D721Med (cell line): ENCODE data around the gene KLHL36.

Source experiments
- DNase-seq: peaks from one replicate; pipeline ENCODE4 v3.0.0; 2011; ENCODE audit warnings: low spot score; ENCODE audit not compliant: insufficient read length
- FAIRE-seq: peaks from 2 replicates; lab custom pipeline; 2011; peaks lifted over from hg19 to GRCh38; lab: Jason Lieb, UNC
- CTCF ChIP-seq: IDR thresholded peaks from 2 replicates; pipeline ENCODE4 v1.5.1; 2012; ENCODE audit warnings: mild to moderate bottlenecking, control low read depth; ENCODE audit not compliant: insufficient read depth; ENCODE audit errors: missing control alignments

KLHL36 gene

GRCh38 chr16:84680165-84680842 is 32.0 kb downstream of the KLHL36 start:
- TF ChIP-seq CTCF = no peak
- DNase-seq (no peak), FAIRE-seq (no peak)

DNA sequence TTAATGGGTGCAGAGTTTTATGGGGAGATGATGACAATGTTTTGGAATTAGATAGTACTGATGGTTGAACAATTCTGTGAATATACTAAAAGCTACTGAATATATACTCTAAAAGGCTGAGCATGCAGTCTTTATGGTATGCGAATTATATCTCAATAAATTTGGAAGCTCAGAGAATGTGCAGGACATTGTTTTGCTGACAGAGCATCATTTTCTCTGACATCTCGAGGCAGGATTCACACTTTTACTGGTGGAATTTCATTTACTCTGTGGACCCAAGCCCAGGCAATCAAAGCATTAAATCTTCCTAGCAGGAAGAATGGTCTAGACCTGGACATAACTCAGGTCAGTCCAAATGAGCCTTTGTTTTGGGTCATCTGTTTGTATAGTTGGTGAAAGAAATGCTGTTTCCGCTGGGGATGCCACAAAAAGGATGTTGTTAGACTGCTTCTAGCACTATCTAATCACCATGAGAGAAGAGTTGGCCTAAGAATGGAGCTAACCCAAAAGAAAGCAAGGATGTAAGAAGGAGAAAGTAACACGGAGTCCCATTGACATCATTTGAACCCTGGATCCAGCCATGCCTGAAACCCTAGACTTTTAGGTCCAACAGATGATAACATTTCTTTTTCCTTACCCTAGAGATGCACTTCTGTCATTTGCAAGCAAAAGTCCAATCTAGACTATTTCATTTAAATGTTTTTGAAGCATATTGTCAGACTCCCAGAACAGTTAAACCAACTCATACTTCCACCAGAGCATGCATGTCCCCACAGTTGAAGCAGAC is 32.7 kb downstream of the KLHL36 start:
- DNase-seq (no peak), FAIRE-seq (no peak)
- TF ChIP-seq CTCF = no peak

GRCh38 chr16:84683691-84684591 is 35.6 kb downstream of the KLHL36 start:
- FAIRE-seq = no peak
- no peak for TF ChIP-seq CTCF
- DNase-seq = no peak

- DNase-seq = no peak
- no peak for TF ChIP-seq CTCF
- FAIRE-seq = no peak
Observed at GRCh38 chr16:84684592-84684965, 36.3 kb downstream of the KLHL36 start.

DNA sequence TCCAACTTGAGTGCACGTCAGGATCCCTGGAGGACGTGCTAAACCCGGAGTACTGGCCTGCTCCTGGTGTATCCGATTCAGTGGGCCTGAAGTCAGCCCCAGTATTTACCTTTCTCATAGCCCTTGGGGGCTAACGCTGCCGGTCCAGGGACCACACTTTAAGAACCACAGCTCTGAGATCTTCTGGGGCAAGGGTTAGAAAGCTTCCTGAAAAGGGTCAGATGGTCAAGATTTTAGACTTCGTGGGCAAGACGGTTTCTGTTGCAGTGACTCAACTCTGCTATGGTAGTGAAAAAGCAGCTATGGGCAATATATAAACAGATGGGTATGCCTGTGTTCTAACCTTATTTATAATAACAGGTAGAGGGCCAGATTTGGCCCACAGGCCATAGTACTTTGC is 36.9 kb downstream of the KLHL36 start:
- FAIRE-seq (no peak), DNase-seq (no peak)
- no peak for TF ChIP-seq CTCF

- DNase-seq (no peak), FAIRE-seq (no peak)
- no peak for TF ChIP-seq CTCF
Observed at GRCh38 chr16:84686707-84687298, 38.5 kb downstream of the KLHL36 start.
